Left ventricle myocardium superior (tissue), 1 donor: ENCODE results near the gene PLEKHA7. TPM values are rescaled to one million over a fixed set of nuclear protein-coding genes. Genes with fewer than 3 reads are reported as not detected.
"Not testable (repeated sequence)": the region's sequence is repeated elsewhere in the genome, so short reads cannot be mapped to it uniquely, and the experiment has no call there.

ENCODE experiments used
- ATAC-seq: fragments of 200-7000 bp; cut with Tn5 transposase; one replicate; pipeline ENCODE4 v1.9.1; 2020; ENCODE audit warnings: mild to moderate bottlenecking, moderate library complexity
- DNase-seq: peaks from one replicate; pipeline ENCODE4 v3.0.0-alpha.2; 2020
- intact Hi-C: fragments of 100-400 bp; cut with micrococcal nuclease; formaldehyde crosslinking; loops from one replicate; pipeline ENCODE4 v1.11.0; 2022
- total RNA-seq: library from RNA; stranded (reverse); fragmentation: NEBNext Ultra II Directional; extraction: Animal tissue kit (Norgen Biotek cat#: 25700); gene quantifications from one replicate; pipeline ENCODE4 v1.2.1, GENCODE V29; 2021
- donor health status: DM: no; HTN: yes; CAD: no; lungs with severe emphysema.

Gene PLEKHA7
- total RNA-seq, 1 donor from 2014 or later = 19.2 TPM

DNA sequence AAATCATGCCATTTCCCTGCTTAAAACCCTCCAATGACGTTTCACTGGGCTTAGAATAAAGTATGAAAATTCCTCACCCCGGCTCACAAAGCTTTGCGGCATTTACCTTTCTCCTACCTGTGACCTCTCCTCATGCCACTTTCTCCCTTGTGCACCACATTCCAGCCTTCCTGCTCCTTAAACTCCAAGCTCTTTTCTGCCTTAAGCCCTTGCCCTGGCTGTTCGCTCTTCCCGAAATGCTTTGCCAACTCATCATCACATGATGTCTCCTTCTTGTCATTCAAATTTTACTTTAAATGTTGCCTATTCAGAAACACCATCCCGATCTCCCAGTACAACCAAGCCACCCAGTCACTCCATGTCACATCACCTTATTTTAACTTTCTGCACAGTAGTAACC is 2.0 kb downstream of the PLEKHA7 start:
- intact Hi-C loops = no loop called here
- DNase-seq = no peak
- ATAC-seq = no peak

DNA sequence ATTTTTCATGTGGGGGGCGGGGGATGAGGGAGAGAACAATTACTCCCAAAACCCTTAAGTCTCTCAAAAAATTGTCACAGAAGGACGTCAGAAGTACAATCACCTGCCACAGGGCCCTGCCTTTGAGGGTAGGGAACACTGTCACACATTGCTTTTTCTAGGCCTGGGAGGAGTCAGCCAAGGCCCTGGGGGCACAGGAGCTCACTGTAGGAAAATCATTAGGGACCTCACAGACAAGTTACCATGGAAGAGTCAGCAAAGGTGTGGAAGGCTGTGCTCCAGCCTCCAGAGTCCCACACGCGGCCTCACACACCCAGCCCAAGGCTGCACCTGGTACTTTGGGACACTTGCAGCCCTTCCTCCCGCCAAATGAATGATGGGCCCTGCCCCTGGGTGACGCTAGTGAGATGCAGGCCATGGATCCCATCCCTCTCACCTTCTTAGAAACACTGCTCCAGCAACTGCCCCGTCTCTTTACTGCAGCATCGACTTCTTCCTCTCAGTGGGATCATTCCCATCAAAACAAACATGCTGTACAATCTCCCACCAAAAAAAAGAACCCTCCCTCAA is 3.3 kb downstream of the PLEKHA7 start:
- DNase-seq = no peak
- intact Hi-C loops = no loop called here
- no peak for ATAC-seq

DNA sequence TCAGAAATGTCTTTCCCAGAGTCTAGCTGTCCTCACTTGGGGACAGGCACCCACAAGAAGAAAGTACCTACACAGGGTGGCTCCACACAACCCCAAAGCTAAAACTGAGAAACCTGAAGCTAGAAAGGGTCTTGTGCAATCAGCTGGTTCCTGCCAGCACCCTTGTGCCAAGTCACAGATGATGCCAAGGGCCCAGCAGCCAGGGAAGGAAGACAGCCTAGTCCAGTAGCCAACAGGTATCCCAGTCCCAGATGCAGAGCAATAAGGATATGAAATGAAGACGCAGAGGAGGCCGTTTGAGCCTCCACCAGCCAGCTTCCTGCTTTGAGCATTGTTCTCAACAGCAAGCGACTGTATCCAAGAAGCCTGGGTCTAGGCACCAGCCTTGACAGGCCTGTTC is 6.1 kb downstream of the PLEKHA7 start:
- no peak for DNase-seq
- intact Hi-C loops = no loop called here
- ATAC-seq = peak; percentile 39

DNA sequence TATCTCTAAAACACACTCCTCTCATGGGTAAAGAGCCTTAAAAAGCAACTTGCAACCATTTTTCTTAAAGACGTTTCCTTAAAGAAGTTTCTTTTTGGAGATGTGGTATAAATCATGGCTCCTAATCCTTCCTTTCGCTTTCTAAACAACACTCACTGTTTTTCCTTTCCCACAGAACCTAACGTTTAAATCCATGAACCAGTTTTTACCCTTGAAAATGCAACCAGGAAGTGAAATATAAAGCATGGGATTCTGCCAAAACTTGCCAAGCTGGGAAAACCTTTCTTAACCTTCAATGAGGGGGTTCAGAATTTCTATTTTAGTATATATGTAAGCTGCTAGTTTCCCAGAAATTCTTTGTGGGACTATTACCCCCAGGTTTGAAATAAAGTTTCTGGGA is 8.6 kb downstream of the PLEKHA7 start:
- intact Hi-C loops = no loop called here
- no peak for ATAC-seq

DNA sequence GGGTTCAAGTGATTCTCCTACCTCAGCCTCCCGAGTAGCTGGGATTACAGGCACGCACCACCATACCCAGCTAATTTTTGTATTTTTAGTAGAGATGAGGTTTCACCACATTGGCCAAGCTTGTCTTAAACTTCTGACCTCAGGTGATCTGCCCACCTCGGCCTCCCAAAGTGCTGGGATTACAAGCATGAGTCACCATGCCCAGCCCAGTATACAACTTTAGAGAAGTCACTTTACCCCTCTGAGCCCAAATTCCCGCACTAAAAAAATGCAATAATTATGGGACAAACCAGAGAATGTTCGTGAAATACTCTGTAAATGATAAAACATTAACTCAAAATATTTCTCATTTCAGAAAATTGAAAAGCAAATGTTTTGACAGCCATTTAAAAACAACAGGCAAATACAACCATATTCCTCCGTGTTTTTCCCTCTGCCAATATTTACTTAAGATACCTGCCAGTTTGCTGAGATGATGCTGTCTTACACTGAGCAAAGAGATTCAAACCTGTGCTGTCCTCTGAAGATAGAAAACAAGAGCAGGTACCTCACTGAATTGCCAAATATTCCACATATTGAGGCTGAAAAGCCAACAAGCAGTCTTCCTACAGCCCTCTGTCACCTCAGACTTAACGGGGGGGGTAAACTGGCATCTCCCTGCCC is 9.6 kb downstream of the PLEKHA7 start:
- intact Hi-C loops = no loop called here
- ATAC-seq = no peak
- DNase-seq = no peak

More for the DNA sequence above, 8.6 kb downstream of the PLEKHA7 start:
- no peak for DNase-seq

DNA sequence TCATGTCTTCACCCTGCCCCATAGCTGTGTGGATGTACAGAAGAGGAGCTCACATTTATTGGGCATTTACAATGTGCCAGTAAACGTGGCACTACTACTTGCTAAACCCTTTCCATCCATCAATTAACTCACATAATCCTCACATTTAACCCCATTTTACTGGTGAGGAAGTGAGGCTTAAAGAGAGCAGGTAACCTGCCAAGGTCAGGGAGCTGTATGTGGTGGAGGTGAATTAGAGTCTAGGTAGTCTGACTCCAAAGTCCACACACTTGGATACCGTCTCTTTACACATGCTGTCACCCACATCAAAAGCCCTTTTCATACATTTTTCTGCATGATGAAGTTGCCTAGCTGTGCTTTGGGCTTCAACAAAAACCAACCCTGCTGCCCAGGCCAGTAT is 10.8 kb downstream of the PLEKHA7 start:
- intact Hi-C loops = no loop called here
- ATAC-seq (no peak), DNase-seq (no peak)

DNA sequence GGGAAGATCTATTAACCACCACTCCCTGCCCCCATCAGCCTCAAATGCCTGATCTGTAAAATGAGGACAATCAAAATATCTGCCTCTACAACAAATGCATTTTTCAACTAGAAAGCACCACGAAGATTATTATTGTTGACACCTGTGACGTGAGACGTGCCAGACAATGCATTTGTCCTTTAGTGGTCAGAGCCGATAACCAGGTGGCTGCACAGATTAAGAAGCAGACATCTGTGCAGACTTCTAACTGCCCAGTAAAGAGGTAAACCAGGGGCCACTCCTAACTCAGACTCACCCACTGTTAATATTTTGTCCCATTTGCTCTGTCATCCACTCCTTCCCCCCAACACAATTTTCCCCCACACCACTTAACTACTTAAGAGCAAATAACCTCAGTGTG is 11.7 kb downstream of the PLEKHA7 start:
- ATAC-seq (no peak), DNase-seq (no peak)
- intact Hi-C loops = no loop called here

DNA sequence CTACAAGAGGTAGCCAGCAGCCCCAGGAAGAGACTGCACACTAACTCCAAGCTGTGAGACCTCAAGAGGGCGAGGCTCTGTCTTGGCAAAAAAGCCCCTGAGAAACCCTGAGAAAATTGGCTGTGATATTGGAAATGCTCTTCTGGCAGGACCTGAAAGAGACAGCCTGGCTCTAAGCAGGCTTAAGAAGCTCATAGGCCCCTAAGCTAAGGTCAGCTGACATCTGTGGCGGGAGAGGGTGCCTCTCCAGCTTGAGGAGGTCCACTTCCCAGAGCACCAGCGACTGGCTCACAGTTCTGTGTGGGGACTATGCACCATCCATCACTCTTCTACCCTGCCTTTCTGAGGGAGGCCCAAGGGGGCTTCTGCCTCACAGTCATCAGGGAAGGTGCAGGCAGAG is 12.4 kb downstream of the PLEKHA7 start:
- intact Hi-C loops = no loop called here
- ATAC-seq (no peak), DNase-seq (no peak)

DNA sequence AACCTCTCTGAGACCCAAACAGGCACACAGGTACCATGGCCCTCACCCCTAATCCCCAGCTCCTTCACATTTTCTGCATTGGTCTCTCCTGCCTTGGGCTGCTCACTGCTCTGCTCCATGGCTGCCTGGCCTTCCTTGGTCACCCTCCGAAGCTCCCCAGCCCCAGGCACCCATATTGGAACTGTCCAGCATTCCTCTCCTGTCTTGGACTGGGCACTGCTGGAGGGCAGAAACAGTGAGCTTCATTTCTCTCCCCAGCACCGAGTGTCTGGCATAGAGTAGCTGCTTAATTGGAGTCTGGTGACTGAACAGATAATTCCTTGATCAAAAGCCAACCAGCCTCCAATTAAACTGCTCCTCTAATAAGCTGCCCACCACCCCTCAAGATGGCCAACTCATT is 13.2 kb downstream of the PLEKHA7 start:
- DNase-seq (no peak), ATAC-seq (peak; percentile 38)
- intact Hi-C loops = no loop called here

DNA sequence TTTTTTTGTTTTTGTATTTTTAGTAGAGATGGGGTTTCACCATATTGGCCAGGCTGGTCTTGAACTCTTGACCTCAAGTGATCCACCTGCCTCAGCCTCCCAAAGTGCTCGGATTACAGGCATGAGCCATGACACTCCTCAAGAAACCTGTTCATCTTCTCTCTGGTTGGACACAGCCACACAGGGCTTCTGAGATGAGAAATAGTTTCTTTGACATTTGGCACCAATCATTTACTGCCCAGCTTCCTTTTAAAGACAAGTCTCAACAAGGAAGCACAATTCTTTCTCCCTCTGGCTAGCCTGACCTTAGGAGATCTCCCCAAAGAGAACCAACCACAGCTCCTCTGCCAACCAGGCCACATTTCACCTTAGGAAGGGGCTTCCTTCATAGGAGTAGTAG is 14.0 kb downstream of the PLEKHA7 start:
- ATAC-seq, intact Hi-C loops, DNase-seq: not testable (repeated sequence)

DNA sequence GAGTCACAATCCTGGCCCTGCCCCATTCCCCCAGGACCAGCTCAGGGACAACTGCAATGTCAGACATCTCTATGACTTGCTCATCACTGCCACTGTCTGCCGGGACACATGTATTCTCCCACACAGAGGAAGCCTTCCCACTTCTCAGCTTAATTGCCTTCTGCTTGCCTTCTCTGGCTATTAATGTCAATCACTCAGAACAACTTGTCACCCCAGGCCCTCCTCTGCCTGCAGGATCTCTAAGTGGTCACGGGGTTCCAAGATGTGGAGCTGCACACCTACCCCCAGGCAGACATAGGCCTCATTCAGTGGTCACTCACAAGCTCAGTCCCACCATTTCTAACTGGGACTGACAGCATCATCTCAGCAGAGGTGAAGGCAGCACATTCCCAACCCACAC is 15.1 kb downstream of the PLEKHA7 start:
- DNase-seq (no peak), ATAC-seq (no peak)
- intact Hi-C loops = no loop called here

DNA sequence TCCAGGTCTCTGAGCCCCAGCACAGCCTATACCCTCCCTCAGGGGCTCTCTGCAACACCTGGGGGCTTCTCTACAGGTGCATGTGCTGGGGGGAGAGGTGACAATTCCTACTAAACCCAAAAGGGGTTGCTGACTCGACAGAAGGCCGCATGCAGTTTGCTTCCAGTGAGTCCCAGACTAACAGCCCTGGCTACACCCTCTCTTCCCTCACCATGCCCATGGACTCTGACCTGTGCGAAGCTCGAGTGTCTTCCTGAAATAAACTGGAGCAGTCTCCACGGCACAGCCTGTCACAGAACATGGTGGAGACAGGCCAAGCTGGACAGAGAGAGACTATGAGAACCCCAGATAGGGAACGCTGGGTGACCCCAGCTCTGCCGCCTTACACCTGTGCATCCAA is 16.6 kb downstream of the PLEKHA7 start:
- ATAC-seq (peak; percentile 87), DNase-seq (peak; percentile 40)
- intact Hi-C loops = no loop called here

DNA sequence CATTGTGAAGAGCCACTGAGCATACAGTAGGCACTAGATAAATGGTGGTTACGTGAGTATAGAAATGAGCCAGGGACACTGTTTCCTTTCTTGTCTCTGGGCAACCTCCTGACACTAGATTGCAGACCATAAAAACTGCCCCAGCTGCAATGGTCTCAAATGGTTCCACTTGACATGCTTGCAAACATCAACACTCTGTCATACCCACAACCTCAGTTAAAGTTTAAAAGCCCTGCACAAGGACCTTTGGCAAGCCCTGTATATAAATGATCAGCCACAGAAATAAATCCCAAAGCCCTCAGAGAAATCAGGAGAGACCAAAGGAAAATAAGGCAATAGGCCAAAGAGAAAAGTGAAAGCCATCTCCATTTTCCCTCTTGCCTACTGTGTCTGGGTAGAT is 20.7 kb downstream of the PLEKHA7 start:
- peak; percentile 28 for ATAC-seq
- intact Hi-C loops = no loop called here
- no peak for DNase-seq

DNA sequence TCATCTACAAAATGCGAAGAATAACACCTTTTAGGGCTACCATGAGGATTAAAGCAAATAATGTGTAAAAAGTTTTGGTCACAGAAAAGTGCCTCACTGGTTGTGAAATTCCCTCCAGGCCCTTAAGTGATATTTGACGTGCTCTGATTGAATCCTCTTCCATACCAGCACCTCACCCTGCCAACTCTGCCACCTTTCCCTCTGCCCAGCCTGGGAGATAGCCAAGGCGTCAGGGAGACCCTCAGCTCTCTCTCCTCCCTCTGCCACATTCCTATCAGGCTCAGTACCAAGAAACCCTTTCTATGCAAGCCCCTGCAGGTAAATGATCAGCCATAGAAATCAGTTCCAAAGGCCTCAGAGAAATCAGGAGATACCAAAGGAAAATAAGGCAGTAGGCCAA is 21.4 kb downstream of the PLEKHA7 start:
- intact Hi-C loops = no loop called here
- DNase-seq (no peak), ATAC-seq (no peak)

DNA sequence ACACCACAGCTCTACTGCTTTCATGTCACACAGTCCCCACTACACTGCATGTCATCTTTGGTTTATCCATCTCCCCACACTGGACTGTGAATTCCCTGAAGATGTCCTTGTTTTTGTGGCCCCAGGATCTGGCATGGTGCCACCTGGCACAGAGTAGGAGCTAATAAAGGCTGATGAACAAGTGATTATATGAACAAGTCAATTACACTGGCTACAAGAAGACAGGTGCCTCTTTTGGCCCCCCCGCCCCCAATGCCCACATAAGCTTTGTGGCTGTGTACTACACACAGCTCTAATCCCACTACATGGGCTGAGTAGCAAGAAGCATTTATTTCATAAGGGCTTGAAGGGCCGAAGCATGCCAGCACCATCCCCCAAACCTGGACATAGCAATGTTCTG is 24.7 kb downstream of the PLEKHA7 start:
- DNase-seq (no peak), ATAC-seq (no peak)

DNA sequence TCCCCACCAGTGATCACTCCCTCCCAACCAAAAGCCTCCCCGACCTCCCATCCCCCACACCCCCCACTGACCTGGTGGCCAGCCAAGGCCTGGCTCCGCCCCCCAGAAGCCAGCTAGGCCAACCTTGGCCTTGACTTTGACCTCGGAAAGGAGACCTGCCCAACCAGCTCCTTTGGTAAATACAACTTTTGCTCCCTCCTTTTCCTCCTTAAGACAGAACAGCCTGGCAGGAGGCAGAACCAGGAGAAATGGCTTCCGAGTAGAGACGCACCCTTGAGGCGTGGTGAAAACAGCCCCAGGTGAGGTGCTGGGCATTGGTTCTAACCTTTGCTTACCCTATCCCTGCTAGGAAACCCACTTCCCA is 27.0 kb downstream of the PLEKHA7 start:
- no peak for DNase-seq
- intact Hi-C loops = no loop called here
- ATAC-seq = peak; percentile 29

More for the DNA sequence above, 24.7 kb downstream of the PLEKHA7 start:
- intact Hi-C loops = no loop called here

DNA sequence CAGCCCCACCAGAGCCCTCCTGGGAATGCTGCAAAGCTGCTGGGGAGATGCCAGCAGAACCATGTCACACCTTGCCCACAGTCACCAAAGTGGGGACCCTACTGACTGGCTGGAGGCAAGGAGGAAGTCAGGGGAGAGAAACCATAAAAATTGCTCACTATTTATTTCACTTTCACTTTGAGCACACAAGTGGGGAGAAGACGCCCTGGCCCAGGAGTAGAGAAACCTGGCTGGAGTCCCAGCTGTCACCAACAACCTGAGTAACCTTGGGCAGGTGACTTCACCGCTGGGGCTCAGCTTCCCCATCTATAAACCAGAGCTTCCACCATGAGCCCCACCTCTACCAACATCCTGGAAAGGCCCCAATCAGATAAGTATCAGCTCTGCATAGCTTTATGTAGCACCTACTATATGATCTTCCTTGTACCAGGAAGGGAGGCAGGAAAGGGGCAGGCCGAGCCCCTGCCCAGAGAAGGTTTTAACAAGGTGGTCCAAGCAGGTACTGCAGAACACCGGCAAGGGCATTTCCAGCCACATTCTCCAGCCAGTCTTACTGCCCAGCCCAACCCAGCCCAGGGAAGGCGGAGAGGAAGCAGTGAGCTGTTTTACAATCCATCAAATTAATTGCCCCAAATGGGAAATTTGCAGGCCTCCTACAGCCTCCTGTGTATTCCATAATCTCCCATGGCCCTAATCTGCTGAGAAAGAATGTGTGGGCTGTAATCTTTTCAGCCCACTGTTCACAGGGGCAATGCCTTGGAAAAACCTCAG is 27.6 kb downstream of the PLEKHA7 start:
- intact Hi-C loops = no loop called here
- DNase-seq (no peak), ATAC-seq (peak; percentile 33)

DNA sequence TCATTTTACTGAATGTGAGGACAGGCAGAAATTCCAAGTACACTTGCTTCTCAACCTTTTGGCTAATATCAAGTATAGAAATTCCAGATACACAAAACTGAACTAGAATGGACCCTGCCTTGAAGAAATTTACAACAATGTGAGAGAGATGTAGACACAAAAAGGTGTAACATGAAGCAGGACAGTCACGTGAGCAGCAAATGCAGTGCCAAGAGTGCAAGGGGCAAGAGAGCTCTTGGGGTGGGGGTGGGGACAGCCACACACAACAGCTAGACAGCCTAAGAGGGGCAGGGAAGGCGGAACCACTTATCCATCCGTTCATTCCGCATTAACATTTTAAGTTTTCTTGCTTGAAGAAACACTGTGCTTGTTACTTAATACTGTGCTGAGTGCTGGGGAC is 28.9 kb downstream of the PLEKHA7 start:
- intact Hi-C loops = no loop called here
- ATAC-seq = no peak

DNA sequence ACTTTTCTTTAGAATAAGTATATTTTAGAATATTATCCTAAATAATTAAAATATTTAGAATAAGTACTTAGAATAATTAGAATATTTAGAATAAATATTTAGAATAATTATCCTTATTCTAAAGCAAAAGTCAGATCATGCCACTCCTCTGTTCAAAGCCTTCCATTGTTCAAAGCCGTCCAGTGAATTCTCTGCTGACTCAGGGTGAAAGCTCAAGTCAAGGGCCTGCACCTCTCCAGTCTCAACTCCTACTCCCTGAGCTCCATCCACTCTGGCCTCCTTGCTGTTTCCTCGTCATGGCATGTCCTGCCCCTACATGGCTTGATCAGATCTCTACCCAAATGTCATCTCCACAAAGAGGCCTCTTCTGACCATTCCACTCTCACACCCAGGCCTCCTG is 30.0 kb downstream of the PLEKHA7 start:
- intact Hi-C loops = no loop called here
- ATAC-seq = no peak

More for the DNA sequence above, 28.9 kb downstream of the PLEKHA7 start:
- DNase-seq = peak; percentile 37

DNA sequence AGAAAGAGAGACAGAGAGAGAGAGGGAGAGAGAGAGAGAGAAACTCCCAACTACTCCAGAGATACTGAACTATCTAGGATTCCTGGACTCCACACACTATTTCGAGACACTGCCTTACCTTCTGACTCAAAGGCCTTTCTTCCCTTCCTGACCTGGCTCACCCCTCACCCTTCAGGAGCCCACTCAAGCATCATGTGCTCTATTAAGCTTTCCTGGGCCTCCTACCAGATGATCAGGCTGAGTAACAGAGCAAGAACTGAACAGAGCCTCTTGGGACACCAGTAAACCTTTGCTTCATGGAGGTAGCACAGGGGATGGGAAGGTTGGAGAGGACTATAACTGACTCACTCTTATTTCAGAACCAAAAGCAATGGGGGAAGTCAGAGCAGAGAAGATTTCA is 31.4 kb downstream of the PLEKHA7 start:
- ATAC-seq = no peak
- DNase-seq = no peak
- intact Hi-C loops = no loop called here

More for the DNA sequence above, 30.0 kb downstream of the PLEKHA7 start:
- no peak for DNase-seq

DNA sequence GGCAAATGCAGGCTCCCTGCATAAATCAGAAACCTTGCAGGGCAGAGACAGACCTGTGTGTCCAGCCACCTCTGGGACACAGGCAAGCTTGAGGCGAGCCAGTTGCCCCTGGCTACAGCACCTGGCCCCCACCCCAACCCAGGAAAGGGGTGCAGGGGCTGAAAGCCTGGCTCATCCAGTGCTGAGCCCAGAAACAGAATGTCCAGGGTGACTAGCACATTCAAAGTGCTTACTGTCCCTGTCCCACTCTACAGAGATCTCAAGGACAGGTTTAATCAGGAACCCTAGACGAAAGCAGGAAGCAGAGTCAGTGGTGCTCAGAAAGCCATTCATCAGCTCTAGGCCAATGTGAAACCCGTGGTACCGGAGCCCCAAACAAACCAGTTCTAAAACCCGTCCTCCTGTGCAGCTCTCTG is 31.9 kb downstream of the PLEKHA7 start:
- ATAC-seq (peak; percentile 54), DNase-seq (no peak)
- intact Hi-C loops = no loop called here
